Esophagus mucosa (tissue), 1 donor: ENCODE measurements around the gene ZNRF2. TPM values are rescaled to one million over a fixed set of nuclear protein-coding genes. Genes with fewer than 3 reads are reported as not detected.
"Not testable (repeated sequence)": the region's sequence is repeated elsewhere in the genome, so short reads cannot be mapped to it uniquely, and the experiment has no call there.

Experiments used
- ATAC-seq: fragments of 200-7000 bp; cut with Tn5 transposase; one replicate; pipeline ENCODE4 v1.9.1; 2020
- total RNA-seq: library from RNA; stranded (reverse); gene quantifications from one replicate; pipeline ENCODE4 v1.2.4, GENCODE V29; 2023
- donor health status: DM: yes; HTN: yes; CAD: no.

The ZNRF2 gene
- total RNA-seq, 1 donor from 2014 or later: 14.5 TPM

DNA sequence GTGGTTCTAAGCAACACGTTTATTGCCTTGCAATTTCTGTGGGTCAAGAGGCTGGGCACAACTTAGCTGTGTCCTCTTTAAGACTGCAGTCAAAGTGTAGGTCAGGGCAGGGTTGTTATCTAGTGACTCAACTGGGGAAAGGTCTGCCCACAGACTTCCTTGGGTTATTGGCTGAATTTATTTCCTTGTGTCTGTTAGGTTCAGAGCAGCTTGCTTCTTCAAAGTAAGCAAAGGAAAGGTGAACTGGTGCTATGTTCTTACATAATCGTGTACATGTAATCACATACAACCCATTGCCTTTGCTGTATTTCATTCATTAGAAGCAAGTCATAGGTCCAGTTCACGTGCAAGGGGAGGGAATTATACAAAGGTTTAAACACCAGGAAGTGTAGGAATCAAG is 5.9 kb downstream of the ZNRF2 start:
- peak; percentile 69 for ATAC-seq

DNA sequence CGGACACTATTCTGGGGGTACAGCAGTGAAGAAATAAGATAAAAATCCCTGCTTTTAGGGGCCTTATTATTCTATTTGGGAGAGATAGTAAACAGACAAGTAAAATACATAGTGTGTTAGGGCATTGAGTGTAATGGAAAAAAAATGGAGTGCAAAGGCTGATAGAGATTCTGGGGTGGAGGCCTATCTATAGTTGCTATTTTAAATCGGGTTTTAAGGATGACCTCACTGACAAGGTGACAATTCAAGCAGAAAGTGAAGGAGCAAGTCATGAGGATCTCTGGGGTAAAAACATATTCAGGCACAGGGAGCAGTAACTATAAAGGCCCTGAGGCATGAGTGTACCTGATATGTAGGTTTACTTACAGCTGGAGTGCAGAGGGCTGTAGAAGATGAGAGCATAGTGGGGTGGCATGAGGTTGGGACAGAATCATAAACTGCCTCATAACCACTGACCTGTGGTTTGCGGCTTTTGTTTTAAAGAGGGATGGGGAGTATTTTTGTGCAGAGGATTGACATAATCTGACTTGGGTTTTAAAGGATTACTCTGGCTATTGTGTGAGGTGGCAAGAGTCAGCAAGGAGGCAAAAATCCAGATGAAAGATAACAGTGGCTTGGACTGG is 8.1 kb downstream of the ZNRF2 start:
- ATAC-seq: peak; percentile 13

- not testable (repeated sequence) for ATAC-seq
These were observed 11.9 kb downstream of the ZNRF2 start for GRCh38 chr7:30296304-30296703.

DNA sequence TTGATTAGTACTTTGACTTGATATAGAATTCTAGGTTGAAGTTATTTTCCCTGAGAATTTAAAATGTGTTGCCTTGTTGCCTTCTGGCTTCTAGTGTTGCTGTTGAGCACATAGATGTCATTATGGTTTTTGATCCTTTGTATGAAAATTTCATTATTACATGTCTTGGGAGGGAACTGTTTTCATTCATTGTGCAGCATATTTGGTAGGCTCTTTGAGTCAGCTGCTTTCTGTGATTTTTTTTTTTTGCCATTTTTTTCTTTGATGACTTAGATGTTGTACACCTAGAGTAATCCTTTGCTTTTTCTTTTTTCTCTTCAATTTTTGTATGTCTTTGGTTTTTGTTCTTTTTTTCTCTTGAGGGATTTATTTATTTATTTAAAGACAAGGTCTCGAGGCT is 13.1 kb downstream of the ZNRF2 start:
- ATAC-seq: not testable (repeated sequence)

DNA sequence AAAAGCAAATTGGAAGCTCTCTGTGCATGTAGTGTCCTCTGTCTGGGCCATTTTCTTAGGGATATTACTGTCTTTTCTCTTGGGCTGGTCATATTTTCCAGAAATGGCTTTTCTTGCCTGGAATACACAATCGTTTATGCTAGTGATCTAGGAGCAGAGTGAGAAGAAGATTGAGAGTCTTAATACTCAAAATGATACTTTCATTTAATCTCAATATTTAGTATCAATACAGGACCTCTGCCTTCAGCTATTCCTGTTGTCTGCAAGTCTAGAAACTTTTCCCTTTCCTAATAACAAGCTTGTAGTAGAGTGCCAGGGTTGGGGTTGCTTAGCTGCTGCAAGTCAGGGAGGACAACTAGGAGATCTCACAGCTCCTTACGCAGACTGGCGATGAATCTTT is 14.0 kb downstream of the ZNRF2 start:
- ATAC-seq: not testable (repeated sequence)

GRCh38 chr7:30301751-30302150 is 17.4 kb downstream of the ZNRF2 start:
- peak; percentile 97 for ATAC-seq

- no peak for ATAC-seq
These were observed 18.4 kb downstream of the ZNRF2 start for GRCh38 chr7:30302656-30303311.

GRCh38 chr7:30303312-30304039 is 19.1 kb downstream of the ZNRF2 start:
- ATAC-seq: no peak

DNA sequence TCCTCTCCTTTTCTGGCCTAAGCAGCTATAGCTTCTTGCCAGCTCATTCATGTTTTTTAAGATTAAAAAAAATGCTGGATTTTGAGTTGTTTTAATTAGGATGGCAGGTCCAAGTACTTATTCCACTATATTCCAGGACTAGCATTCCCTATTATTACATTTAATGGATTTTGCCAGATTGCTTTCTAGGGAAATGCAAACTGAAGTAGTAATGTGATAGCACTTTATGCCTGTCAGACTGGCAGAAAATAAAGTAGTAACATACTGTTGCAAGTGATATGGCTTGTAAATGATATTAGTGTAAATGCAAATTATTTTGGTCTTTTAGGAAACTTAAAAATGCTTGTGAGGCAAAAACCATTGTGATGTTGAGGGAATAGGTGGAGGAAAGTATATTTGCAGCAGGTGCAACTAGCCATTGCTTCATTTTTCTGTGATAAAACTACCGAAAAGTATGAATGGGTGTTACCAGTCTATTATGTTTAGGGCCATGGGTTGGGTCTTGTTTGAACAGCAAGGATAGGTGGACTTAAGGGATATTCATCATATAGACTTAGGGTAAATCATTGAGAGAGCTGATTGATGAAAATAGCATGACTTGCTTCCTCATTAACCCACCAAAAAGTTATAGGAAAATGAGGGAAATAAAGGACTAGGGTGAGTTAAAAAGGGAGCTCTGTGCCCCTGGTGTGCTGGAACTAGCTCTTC is 19.9 kb downstream of the ZNRF2 start:
- ATAC-seq: no peak

GRCh38 chr7:30306976-30307375 is 22.6 kb downstream of the ZNRF2 start:
- ATAC-seq: no peak

DNA sequence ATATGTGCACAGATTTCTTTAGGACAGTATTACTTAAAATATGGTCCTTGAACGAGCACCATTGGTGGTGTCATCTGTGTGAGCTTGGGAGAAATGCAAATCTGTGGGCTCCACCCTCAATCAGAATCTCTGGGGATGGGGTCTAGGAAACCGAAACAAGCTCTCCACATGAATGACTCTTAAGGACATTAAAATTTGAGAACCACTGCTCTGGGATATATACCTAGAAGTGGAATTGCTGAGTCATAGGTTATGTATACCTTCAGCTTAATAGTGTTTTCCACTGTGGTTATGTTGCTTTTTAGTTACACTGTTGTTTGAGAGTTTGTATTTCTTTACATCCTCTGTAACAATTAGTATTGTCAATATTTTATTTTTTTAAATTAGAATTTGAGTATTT is 24.0 kb downstream of the ZNRF2 start:
- peak; percentile 54 for ATAC-seq

DNA sequence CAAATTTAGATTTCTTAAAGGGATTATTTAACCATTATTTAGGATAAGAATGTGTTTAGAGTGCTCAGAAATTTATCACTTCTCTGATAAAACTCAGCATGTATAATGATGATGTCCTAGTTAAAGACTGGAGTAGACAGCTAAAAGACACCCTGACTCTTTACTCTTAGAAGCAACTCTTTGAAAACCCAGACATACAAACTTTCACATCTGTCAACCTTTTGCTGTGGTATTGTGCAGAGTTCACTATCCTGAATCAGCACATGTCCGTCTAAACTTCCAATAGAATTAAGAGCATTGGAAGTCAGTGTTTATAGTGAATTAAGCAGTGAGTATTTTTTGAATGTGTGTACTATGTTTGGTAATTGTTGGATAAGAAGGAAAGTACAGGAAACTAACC is 24.9 kb downstream of the ZNRF2 start:
- ATAC-seq: no peak

DNA sequence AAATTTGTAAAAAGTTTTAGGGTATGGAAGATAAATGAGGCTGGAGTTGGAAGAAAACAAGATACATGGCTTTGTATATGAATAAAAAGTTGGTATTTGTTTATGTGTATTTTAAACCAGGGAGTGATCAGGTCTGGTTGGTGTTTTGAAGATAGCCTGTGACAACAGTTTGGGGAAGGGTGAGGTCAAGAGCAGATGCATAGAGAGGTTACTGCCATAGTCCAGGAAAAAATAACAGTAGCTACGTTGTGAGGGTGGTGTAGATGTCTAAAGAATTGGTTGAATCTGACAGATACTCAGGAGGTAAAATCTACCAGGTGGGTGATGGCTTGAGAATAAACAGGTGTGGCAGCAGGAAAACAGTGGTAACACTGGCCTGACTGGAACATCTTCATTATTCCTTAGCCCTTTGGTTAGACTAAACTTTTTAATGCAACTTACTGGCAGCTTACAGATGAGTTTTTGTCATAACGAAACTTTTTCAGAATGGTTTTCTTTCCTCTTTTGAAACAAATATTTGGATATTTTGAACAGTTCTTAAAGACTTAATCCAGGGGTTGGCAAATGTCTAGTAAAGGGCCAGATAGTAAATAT is 25.5 kb downstream of the ZNRF2 start:
- ATAC-seq: peak; percentile 72

DNA sequence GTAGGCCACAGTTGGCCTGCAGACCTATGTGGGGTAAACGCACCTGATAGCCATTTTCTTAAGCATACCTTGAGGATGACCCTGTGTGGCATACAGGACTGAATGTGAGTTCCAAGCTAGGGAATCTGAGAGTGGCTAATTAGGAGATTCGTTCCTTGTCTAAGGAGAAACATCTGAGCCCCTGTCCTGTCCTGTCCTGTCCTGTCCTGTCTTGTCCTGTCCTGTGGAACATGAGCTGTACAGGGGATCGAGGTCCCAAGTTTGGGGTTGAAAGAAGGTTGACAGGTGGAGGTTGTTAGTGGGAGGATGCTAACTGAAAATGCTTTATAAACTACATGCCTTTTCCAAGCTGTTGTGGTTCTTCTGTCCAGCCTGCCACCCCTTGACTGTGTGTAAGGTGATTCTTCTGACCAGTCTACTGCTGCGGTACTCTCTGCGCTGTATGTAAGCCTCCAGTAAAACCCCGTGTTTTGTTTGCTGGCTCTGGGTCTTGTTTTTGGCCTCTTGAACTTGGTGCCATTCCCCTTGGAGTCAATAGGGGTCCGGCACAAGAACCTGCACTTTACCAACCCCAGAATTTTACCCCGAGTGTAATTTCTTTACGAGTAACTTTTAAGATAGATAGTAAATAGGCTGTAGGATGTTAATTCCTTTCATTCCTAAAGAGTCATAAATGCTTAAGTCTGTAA is 26.4 kb downstream of the ZNRF2 start:
- peak; percentile 65 for ATAC-seq

- ATAC-seq: peak; percentile 26
These were observed 27.8 kb downstream of the ZNRF2 start for GRCh38 chr7:30312178-30312577.

DNA sequence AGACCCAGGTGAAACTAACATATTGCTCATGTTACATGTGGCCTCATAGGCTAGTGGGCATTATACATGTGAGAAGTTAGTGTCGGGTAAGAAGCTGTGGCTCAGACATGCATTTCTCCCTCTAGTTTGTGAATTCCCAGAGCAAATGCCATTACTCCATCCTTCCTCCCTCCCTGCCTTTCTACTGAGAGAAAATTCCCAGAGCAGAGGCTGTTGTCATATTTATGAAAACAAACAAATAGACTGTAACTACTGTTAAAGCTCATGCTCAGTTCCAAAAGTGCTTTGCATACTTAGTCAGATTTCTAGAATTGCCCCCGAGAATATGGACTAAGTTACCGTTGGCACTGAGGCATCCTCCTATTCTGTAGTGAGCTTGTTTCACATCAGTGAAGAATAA is 29.0 kb downstream of the ZNRF2 start:
- no peak for ATAC-seq

GRCh38 chr7:30313793-30314192 is 29.4 kb downstream of the ZNRF2 start:
- no peak for ATAC-seq

GRCh38 chr7:30315589-30315988 is 31.2 kb downstream of the ZNRF2 start:
- no peak for ATAC-seq

- no peak for ATAC-seq
These were observed 36.0 kb downstream of the ZNRF2 start for GRCh38 chr7:30320392-30320791.

DNA sequence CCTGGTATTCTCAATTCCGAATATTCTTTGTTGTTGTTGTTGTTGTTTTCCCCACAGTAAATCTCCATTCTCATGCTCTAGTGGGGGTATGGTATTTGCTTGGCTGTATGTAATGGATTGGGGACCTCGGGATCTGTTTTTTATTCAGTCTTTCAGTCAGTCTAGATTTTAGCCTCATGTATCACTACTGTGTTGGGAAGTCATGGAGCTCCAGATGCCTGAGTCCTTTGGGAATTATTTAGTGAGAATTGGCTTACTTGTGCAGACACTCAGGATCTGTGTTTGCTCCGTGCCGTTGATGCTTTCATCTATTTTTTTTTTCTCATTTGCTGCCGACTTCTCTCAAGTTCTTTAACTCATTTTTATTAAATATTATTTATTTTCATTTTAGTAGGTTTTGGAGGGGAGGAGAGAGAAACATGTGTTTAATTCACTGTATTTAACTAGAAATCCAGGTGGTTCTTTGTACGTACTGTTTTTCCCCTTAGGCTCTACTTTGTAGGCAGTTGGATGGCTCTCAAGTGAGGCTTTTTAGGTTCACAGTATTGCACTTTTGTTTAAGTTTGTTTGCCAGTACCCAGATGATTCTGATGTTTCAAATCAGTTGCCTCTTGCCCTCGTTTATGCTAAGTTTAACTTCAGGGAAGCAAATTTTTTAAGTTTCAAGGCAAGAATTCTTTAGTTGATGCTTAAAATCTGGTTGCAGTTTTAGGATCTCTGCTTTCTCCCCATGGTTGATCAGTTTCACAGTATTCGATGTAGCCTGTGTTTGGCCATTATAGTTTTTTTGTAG is 36.9 kb downstream of the ZNRF2 start:
- no peak for ATAC-seq

DNA sequence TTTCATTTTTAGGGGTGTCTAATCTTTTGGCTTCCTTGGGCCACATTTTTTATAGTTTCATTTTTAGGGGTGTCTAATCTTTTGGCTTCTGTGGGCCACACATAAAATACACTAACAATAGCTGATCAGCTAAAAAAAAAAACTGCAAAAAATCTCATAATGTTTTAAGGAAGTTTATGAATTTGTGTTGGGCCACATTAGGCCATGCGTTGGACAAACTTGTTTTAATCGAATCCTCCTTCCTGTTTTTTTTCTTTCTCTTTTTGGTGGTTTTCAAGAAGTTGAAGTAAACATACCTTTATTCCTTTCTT is 37.4 kb downstream of the ZNRF2 start:
- no peak for ATAC-seq
